ENCODE results near the gene SEPTIN12. TPM values are rescaled to one million over a fixed set of nuclear protein-coding genes. Genes with fewer than 3 reads are reported as not detected.
"Not testable (repeated sequence)": the region's sequence is repeated elsewhere in the genome, so short reads cannot be mapped to it uniquely, and the experiment has no call there.

SEPTIN12 gene
- polyA plus RNA-seq, 12 donors, result 14.2 TPM; not detected in 11

DNA sequence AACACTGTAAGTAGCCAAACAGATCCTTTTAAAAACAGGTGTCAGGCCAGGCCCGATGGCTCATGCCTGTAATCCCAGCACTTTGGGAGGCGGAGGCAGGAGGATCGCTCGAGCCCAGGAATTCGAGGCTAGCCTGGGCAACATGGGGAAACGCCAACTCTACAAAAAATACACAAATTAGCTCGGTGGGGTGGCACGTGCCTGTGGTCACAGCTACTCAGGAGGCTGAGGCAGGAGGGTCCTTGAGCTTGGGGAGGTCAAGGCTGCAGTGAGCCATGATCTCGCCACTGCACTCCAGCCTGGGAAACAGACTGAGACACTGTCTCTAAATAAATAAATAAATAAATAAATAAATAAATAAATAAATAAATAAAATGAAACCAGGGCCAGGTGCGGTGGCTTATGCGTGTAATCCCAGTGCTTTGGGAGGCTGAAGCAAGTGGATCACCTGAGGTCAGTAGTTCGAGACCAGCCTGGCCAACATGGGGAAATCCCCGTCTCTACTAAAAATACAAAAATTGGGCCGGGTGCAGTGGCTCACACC is 3.6 kb downstream of the SEPTIN12 start:
- DNase-seq, result not testable (repeated sequence)

DNA sequence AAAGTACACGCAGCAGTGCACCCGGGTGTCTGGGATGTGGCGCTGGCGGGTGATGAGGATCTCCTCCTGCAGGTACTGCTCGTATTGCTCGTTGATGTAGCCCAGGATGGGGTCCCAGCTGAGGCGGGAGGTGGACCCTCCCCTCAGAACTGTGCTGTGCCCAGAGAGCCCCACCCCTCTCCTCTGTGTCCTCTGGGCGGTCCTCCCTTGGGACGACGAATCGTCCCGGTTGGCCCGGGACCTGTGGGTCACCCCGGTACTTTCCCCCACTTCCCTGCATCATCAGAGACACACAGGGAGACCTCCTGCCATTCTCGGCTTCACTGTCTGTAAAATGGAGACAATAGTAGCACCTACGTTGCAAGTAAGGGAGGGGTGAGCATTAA is 4.2 kb downstream of the SEPTIN12 start:
- no peak for DNase-seq

DNA sequence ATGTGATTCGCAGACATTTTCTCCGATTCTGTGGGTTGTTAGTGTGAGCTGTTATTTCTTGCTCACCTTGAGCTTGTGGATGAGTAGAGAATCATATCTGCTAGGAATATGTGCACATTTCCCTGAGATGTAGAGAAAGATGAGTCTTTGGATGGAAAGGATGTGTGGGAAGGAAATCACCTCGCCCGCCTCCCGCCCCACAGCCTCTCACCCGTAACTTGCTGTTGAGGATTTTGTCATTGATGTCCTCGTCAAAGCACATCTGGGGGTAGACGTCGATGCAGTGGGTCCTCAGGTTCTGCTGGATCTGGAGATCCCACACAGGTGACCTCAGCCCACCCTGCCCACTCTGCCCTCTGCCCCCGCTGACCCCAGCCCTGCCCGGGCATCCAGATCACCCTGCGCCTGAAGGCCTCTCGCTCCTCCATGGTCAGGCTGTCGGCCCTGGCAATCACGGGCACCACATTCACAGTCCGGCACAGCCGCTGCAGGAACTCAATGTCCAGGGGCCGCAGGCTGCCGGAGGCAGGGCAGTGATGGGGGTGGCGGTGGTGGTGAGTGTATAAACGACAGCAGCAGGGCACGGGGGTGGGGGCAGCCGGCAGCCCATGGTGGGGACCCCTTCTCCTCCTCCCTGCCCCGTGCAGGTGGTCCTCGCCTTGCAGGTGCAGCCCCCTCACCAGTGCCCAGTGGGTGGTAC is 4.7 kb downstream of the SEPTIN12 start:
- no peak for DNase-seq

DNA sequence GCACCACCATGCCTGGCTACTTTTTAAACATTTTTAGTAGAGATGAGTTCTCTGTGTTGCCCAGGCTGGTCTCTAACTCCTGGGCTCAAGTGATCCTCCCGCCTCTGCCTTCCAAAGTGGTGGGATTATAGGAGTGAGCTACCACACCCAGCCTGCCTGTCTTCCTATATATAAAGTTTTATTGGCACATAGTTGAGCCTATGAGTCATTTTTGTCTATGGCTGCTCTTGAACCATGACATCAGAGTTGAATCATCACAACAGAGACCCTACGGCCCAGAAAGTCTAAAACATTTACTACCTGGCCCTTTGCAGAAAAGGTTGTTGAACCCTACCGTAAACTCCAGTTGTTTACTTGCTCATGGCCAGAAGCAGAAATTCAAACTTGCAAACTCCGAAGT is 7.9 kb downstream of the SEPTIN12 start:
- no peak for DNase-seq

DNA sequence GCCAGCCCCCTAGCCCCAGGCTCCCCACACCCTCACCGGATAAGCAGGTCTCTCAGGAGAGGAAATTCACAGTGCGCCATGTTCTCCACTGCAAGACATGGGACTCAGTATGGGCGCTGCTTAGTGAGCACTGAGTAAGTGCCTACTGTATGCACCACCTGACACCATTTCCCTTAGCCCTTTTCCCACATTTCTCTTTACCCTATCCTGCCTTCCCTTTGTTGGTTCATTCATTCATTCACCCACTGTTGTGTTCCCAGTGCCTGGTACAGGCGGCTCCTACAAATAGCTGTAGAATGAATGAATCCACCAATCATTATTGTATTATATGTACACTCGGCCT is 10.1 kb downstream of the SEPTIN12 start:
- DNase-seq, result no peak

DNA sequence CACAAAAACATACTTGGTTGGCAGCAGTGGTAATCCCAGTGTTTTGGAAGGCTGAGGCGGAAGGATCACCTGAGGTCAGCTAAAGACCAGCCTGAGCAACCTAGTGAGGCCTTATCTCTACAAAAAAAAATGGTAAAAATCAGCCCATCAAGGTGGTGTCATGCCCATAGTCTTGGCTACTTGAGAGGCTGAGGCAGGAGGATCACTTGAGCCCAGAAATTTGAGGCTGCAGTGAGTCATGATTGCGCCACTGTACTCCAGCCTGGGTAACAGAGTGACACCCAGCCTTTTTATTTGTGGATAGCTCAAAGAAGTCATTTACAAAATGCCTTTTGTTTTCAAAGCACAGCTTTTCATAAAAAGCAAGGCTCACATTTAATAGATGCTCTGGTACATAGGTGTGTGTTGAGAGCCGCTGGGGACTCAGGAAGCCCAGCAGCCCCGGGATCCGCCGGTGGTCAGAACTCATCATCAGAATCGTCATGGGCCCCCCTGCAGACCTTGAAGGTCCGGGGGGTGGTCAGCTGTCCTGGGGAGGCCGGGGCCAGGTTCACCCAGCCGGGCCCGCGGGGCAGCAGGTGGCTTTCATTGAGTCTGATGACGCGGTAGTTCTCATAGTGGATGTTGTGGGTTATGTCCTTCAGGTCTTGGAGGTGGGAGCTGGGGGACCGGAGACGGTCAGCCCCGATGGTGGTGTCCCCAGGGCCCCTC is 10.7 kb downstream of the SEPTIN12 start:
- DNase-seq, result no peak

DNA sequence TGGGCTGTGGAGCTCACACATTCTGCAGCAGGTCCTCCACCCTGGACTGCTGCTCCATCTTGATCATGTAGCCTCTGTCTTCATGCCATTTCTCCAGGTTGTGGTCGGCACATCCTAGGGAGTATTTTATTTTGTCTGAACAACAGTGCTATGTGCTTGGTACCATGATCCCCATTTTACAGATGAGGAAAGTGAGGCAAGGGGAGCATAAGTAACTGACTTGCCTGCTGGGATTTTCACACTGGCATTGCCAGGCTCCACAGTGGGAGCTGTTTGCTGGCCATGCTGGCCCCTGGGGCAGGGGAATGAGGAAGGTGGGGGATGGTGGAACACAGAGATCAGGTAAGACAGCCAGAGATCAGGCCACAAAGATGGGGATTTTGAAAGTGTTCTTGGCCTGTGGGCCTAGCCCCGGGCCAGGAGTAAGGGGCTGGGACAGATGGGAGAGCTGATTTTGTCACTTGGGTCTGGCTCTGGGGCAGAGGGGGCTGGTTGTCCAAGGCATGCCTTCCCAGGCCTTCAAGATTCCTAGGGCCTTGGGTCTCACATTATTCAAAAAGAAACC is 11.9 kb downstream of the SEPTIN12 start:
- DNase-seq, result no peak

DNA sequence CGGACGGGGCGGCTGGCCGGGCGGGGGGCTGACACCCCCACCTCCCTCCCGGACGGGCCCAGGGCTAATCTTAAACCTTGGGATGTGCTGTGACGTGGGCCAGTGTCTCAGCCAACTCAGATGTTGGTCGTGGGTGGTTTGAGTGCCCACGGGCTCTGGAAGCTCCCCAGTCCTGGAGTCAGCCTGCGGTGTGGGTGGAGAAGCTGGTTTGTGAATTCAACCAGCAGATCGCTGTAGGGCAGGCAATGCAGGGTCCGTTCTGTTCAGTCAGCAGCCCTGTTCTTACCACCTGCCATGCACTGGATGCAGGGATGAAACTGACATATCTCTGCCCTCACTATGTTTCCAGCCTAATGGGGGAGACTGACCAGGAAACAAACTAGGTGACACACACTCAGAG is 13.1 kb downstream of the SEPTIN12 start:
- no peak for DNase-seq

DNA sequence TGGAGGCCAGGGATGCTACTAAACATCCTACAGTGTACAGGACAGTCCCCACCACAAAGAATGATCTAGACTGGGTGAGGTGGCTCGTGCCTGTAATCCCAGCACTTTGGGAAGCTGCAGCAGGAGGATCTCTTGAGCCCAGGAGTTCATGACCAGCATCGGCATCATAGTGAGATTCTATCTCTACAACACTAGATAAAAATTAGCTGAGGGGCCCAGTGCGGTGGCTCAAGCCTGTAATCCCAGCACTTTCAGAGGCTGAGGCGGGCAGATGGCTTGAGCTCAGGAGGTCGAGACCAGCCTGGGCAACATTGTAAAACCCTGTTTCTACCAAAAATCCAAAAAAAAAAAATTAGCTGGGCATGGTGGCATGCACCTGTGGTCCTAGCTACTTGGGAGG is 15.8 kb downstream of the SEPTIN12 start:
- DNase-seq, result no peak

DNA sequence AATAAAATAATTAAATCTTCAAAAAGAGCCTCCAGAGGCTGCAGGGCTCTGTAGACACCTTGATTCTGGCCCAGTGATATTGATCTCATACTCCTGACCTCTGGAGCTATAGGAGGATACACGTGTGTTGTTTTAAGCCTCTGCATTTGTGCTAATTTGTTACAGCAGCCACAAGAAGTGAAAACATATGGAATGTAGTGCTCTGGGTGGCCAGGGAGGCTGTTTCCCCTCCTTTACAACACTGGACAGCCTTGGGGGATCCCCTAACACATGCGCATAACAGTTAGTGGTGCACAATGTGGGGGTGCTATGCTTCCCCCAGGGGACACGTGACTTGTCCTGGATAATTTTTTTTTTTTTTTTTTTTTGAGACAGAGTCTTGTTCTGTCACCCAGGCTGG is 16.5 kb downstream of the SEPTIN12 start:
- no peak for DNase-seq

DNA sequence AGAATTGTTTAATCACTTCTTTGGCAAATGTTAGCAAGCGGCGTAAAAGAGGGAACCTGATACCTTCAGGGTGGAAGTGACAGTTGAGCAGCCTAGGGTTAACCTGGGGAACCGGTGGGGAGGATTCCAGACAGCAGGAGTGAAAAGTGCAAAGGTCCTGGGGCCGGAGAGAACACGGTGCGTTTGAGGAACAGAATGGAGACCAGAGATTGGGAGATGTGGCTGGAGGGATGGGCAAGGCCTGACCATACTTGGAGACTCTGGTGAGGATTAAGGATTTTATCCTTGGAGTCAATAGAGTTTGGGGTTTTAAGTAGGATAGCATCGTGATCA is 18.9 kb downstream of the SEPTIN12 start:
- DNase-seq, result no peak

DNA sequence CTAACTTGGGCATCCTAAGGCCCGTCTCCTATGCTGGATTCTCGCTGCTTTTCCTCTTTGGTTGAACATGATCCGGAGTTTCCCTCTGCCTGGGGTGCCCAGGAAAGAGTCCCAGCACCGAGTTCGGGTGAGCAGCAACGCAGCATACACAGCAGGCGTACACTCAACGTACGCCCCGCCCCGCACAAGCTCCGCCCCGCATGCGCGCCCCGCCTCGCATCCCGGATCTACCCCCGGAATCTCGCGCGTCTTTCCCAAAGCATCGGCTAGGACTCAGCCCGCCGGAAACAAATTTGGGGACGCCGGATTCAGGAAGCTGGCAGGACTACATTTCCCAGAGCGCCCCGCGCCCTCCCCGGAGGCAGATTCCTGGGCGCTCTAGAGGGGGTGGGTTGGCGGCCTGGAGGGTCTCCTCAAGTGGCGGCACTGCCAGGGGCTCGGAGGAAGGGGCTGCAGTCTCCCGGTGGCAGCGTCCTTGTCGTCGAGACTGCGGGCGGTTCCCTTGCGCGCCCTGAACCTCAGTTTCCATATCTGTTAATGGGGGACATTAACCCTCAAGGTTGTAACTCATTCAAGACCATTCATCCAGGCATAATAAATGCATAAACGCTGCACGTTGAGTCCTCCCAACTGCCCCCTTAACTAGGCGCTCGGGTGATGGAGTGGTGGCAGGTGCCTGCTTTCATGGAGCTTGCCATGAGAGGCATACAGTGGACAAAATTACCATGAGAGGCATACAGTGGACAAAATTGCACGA is 19.4 kb downstream of the SEPTIN12 start:
- peak; percentile 97 for DNase-seq

DNA sequence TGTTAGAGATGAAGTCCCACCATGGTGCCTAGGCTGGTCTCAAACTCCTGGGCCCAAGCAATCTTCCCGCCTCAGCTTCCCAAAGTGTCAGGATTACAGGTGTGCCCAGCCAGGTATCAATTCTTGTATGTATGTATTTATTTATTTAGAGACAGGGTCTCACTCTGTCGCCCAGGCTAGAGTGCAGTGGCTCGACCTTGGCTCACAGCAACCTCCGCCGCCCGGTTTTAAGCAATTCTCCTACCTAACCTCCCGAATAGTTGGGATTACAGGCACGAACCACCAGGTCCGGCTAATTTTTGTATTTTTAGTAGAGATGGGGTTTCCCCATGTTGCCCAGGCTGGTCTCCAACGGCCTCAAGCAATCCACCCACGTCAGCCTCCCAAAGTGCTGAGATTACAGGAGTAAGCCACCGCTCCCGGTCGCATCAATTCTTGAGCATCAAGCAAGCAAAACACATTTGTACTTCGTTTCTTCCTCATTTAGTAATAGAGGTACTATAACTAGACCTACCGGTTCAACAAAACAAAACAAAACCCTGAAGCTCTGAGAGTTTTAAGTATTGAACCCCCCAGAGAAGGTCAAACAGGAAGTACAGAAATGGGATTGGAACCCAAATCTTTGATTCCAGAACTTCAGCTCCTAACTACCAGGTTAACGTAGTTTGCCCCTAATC is 20.1 kb downstream of the SEPTIN12 start:
- no peak for DNase-seq

DNA sequence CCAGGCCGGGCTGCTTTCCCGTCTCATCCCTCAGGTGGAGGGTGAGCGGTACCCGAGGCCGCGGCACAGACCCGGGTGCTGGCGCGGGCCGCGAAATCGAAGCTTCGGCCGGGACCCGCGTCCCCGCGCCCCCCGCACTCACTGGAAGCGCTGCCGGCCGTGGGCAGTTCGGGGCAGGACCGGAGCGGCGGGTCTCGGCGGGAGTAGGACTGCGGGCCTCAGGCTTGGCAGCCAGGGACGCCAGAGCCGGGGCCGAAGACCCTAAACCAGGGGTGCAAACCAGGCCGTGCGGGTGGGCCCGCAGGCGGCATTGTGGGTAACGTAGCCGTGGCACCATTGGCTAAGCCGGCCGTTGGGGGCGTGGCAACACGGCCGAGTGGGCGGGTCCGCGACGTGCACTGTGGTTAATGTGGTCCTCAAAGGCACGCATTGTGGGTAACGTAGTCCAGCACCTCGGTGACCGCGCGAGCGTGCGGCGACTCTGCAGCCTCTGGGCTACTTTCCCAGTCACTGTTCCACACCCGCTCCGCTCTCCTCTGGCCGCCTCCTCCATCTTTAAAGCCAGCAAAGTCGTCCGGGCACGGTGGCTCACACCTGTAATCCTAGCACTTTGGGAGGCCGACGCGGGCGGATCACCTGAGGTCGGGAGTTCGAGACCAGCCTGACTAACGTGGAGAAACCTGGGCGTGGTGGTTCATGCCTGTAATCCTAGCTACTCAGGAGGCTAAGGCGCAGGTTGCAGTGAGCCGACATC is 21.1 kb downstream of the SEPTIN12 start, which contains the start of gene ZNF500:
Gene ZNF500 (minus strand): TSS at position 288 of the 754 bp plus-strand sequence. CDS start 1,184 bp downstream, outside the sequence.
- peak; percentile 98 for DNase-seq

DNA sequence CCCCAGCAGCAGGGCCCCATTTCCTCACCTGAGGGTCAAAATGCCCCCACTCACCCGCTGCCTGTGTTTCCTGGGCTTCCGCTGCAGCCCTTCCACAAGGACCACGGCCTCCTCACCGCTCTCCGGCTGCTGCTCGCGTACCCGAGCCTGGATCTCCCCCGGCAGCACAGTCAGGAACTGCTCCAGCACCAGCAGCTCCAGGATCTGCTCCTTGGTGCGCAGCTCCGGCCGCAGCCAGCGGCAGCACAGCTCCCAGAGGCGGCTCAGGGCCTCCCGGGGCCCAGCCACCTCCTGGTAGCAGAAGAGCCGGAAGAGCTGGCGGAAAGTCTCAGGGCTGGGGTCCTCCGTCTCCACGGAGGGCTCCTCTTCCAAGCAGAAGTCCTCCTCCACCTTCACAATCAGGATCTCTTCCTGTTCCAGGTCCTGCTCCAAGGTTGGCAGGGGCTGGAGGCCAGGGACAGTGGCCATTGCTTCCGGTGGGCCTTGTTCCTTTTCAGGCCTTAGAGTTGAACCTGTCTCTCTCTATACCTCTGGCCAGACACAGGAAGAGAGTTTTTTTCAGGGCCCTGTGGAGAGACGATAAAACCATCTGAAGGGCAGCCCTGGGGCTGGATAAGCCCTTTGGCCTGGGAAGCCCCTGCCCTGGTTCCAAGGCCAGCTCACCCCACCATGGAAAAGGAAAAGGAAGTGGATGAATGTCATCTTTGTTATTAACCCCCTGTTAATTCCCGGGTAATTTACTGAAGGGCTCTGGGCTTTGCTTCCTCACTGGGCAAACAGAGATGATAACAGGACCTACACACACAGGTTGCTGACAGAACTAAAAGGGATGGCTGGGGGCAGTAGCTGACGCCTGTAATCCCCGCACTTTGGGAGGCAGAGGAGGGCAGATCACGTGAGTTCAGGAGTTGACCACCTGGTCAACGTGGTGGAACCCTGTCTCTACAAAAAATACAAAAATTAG is 22.4 kb downstream of the SEPTIN12 start:
- no peak for DNase-seq

DNA sequence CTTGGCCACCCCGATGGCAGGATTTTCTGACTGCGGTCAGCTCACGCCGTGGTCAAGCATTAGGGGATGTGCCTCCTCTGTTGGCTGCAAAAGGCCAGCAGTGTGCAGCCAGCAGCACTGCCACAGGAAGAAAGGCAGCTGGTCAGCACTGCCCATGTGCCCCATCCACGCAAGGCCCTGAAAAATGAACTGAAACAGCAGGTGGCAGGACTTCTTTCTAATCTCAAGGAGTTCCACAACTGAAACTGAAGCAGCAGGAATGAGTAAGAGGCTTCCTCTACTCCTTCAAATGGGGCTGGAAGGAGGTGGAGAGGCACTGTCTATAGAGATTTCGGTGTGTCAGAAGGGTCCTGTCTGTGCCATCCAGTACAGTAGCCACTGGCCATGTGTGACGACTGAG is 24.4 kb downstream of the SEPTIN12 start:
- DNase-seq, result no peak

DNA sequence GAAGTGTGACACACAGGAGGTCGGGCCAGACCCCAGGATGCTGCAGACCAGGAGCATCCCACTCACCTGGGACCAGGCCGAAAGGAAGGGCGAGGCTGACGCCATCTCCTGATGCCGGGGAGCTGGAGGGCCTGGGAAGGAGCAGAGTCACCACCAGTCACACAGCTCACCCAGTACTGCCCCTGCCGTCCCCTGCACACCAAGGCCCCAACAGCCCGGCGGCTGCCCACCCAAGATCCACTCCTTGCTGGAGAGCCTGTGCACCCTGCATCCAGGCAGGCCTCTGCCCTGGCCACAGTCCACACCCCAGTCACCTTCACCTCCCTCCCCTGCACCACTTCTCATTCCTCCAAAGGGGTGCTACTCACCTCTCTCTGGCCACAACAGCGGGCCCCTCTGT is 25.9 kb downstream of the SEPTIN12 start:
- no peak for DNase-seq

DNA sequence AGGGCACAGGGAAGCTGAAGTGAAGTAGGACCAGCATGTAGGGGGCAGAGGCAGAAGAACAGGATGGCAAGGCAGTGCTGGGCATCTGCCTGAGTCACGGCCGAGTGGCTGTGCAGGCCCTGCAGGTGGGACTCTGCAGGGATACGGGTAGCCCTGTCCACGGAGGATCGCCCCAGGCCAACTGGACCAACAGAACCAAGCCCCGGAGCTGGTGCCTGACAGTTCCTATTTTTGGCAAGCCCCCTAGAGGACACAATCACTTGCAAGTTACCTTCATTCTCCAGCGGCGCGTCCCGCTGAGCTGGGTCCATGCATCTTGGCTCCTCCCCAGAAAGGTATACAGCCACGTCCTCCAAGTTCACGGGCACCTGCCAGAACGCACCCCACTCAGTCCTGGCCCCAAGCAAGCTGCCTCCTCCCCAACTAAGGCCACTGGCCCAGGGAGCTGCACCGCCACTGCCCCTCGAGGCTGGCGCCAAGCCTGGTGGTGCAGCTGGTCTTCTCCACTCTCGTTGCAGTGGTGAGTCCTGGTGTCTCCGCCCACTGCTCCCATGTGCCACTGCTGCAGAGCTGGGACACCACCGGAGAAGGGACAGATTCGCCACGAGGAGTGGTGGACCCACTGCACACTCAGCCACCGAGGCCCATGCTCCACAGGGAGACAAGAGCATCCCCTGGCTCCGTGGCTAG is 27.8 kb downstream of the SEPTIN12 start:
- no peak for DNase-seq

DNA sequence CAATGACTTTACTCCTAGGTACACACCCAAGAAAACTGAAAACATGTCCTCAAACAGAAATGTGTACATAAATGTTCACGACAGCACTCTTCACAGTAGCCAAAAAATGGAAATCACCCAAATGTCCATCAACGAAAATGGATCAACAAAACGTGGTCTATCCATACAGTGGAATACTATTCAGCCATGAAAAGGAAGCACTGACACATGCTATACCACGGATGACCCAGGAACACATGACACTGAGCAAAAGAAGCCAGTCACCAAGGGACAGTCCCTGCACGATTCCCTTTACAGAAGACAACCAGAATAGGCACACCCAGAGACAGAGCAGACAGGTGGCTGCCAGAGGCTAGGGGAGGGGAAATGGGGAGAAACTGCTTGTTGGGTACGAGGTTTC is 32.5 kb downstream of the SEPTIN12 start:
- no peak for DNase-seq

All from muscle of arm (tissue), 12 donors.